HG02870 (cell line): Measurements from ENCODE around the gene SIDT1.

ENCODE experiments used
- ATAC-seq: cut with Tn5 transposase; IDR thresholded peaks from one replicate; pipeline ENCODE4 v1.9.1; 2021; ENCODE audit warnings: mild to moderate bottlenecking, moderate library complexity; ENCODE audit not compliant: unreplicated experiment

SIDT1 gene

GRCh38 chr3:113541519-113541918 is 9.2 kb downstream of the SIDT1 start:
- no peak for ATAC-seq

- no peak for ATAC-seq
Measured at GRCh38 chr3:113545594-113545993, 13.2 kb downstream of the SIDT1 start.

GRCh38 chr3:113546414-113546893 is 14.1 kb downstream of the SIDT1 start:
- peak; percentile 91 for ATAC-seq

- ATAC-seq = no peak
Measured at GRCh38 chr3:113548501-113548900, 16.1 kb downstream of the SIDT1 start.

- ATAC-seq = no peak
Measured at GRCh38 chr3:113551820-113552219, 19.5 kb downstream of the SIDT1 start.

GRCh38 chr3:113552851-113553250 is 20.5 kb downstream of the SIDT1 start:
- ATAC-seq = no peak

GRCh38 chr3:113555138-113555537 is 22.8 kb downstream of the SIDT1 start:
- no peak for ATAC-seq

- ATAC-seq = no peak
Measured at GRCh38 chr3:113556316-113556945, 24.1 kb downstream of the SIDT1 start.

- no peak for ATAC-seq
Measured at GRCh38 chr3:113556946-113557335, 24.6 kb downstream of the SIDT1 start.

- ATAC-seq = no peak
Measured at GRCh38 chr3:113557374-113557773, 25.0 kb downstream of the SIDT1 start.

GRCh38 chr3:113559009-113559408 is 26.7 kb downstream of the SIDT1 start:
- no peak for ATAC-seq

GRCh38 chr3:113560271-113560670 is 27.9 kb downstream of the SIDT1 start:
- no peak for ATAC-seq

- no peak for ATAC-seq
Measured at GRCh38 chr3:113560831-113561623, 28.7 kb downstream of the SIDT1 start.

GRCh38 chr3:113565555-113565954 is 33.2 kb downstream of the SIDT1 start:
- no peak for ATAC-seq

GRCh38 chr3:113570158-113570557 is 37.8 kb downstream of the SIDT1 start:
- ATAC-seq = no peak

- ATAC-seq = no peak
Measured at GRCh38 chr3:113571360-113571759, 39.0 kb downstream of the SIDT1 start.

GRCh38 chr3:113573728-113574127 is 41.4 kb downstream of the SIDT1 start:
- ATAC-seq = no peak

- ATAC-seq = no peak
Measured at GRCh38 chr3:113574213-113574612, 41.9 kb downstream of the SIDT1 start.

GRCh38 chr3:113575206-113575605 is 42.9 kb downstream of the SIDT1 start:
- ATAC-seq = no peak

GRCh38 chr3:113585228-113585627 is 52.9 kb downstream of the SIDT1 start:
- ATAC-seq = no peak

- ATAC-seq = no peak
Measured at GRCh38 chr3:113585720-113586119, 53.4 kb downstream of the SIDT1 start.

GRCh38 chr3:113588806-113589205 is 56.5 kb downstream of the SIDT1 start:
- no peak for ATAC-seq
